Endothelial cell of umbilical vein (primary cell): ENCODE results near the gene RIC8A.

Source experiments
- FOS ChIP-seq: IDR thresholded peaks from 2 replicates; pipeline ENCODE4 v1.6.1; 2011; ENCODE audit warnings: mild to moderate bottlenecking, low read length, moderate library complexity, borderline replicate concordance; ENCODE audit not compliant: insufficient read depth
- MYC ChIP-seq: IDR thresholded peaks from one replicate; pipeline ENCODE4 v1.6.1; 2011; ENCODE audit warnings: mild to moderate bottlenecking, low read depth, low read length
- POLR2A ChIP-seq: IDR thresholded peaks from 2 replicates; pipeline ENCODE4 v1.6.1; 2012; ENCODE audit warnings: low read depth, mild to moderate bottlenecking, control low read depth, low read length
- POLR2AphosphoS5 ChIP-seq: IDR thresholded peaks from 2 replicates; pipeline ENCODE4 v1.6.1; 2012; ENCODE audit warnings: low read depth, mild to moderate bottlenecking, control low read depth, low read length, moderate library complexity; ENCODE audit not compliant: insufficient read depth
- TF ChIP-seq, protein P1 (sequence below), 2 donors: IDR thresholded peaks; 1 replicate in 1 of 2; 2 replicates in 1 of 2; pipeline ENCODE4 v1.5.1; 2011; ENCODE audit warnings: low read length in 2 of 2, mild to moderate bottlenecking in 2 of 2, moderate library complexity in 2 of 2, control low read depth in 1 of 2, inconsistent platforms in 1 of 2, low read depth in 1 of 2; ENCODE audit not compliant: insufficient read depth in 1 of 2; ENCODE audit errors: extremely low read depth in 1 of 2
- TF ChIP-seq, protein P2 (sequence below): IDR thresholded peaks from 2 replicates; pipeline ENCODE4 v1.6.1; 2011; ENCODE audit not compliant: insufficient read depth, insufficient read length

DNA sequence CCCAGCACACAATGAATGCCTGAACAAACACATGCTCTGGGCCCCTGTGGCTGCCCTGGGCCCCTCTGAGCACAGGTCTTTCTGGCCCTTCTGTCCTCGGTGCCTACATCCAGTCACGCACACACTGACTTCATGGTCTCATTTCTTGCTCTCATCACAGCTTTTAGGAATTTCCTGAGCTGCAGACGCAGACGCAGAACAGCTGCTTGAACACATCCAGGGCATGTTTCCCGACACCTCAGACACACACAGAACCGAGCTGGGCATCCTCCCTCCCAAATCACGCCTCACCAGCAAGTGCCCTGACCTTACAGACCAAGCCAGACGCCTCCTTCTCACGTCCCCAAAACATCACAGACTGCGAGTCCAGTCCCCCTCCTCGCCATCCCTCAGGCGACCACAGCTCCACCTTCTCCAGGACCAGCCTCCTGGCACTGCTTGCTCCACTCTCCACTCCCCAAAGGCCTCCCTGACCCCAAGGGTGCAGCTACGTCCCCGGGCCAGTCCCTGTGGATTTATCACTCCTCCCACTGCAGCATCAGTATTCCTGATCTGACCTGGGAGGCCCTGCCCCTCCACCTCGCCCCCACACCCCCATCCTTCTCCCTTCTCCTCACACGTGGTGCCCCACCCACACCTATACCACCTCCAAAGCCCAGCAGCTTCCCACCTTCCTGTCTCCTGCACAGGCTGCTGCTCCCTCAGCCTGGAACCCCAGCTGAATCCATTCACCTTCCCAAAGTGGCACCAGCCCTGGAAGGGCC lies 15.7 kb downstream of the RIC8A start:
- TF ChIP-seq POLR2AphosphoS5 (no peak), POLR2A (no peak), FOS (no peak), MYC (no peak)
- TF ChIP-seq, protein P1, sequence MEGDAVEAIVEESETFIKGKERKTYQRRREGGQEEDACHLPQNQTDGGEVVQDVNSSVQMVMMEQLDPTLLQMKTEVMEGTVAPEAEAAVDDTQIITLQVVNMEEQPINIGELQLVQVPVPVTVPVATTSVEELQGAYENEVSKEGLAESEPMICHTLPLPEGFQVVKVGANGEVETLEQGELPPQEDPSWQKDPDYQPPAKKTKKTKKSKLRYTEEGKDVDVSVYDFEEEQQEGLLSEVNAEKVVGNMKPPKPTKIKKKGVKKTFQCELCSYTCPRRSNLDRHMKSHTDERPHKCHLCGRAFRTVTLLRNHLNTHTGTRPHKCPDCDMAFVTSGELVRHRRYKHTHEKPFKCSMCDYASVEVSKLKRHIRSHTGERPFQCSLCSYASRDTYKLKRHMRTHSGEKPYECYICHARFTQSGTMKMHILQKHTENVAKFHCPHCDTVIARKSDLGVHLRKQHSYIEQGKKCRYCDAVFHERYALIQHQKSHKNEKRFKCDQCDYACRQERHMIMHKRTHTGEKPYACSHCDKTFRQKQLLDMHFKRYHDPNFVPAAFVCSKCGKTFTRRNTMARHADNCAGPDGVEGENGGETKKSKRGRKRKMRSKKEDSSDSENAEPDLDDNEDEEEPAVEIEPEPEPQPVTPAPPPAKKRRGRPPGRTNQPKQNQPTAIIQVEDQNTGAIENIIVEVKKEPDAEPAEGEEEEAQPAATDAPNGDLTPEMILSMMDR (IDR thresholded peaks at IDR 0.05; ENCODE audit: extremely low read depth in 1 of 2, insufficient read depth in 1 of 2, low read depth in 1 of 2, low read length in 2 of 2): no peak
- TF ChIP-seq, protein P2, sequence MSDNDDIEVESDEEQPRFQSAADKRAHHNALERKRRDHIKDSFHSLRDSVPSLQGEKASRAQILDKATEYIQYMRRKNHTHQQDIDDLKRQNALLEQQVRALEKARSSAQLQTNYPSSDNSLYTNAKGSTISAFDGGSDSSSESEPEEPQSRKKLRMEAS: no peak
